Neural cell (in vitro differentiated cells): Measurements from ENCODE around the gene LRGUK. TPM values are rescaled to one million over a fixed set of nuclear protein-coding genes. Genes with fewer than 3 reads are reported as not detected.

Source experiments
- H2AFZ ChIP-seq: fragments of 200-600, 300-800 bp; sonication (generic), shearing (Covaris generic); 2 replicates; pipeline ENCODE4 v1.6.0; 2014; ENCODE audit warnings: low read depth, mild to moderate bottlenecking, antibody characterized with exemption, low read length, moderate library complexity
- H3F3A ChIP-seq: fragments of 200-600 bp; shearing (Covaris generic); 2 replicates; pipeline ENCODE4 v1.6.1; 2016; ENCODE audit warnings: mild to moderate bottlenecking, moderate library complexity, mixed read lengths, antibody characterized with exemption, low read length; ENCODE audit not compliant: insufficient read depth, poor library complexity, severe bottlenecking
- H3K27ac ChIP-seq: fragments of 200-600, 300-800 bp; sonication (generic), shearing (Covaris generic); 2 replicates; pipeline ENCODE4 v1.5.1; 2014; ENCODE audit warnings: mild to moderate bottlenecking, low read length, moderate library complexity
- H3K27me3 ChIP-seq: fragments of 300-800, 200-600 bp; sonication (generic), shearing (Covaris generic); 2 replicates; pipeline ENCODE4 v1.6.0; 2014; ENCODE audit warnings: mild to moderate bottlenecking, low read depth, low read length, moderate library complexity; ENCODE audit not compliant: insufficient read depth
- H3K36me3 ChIP-seq: fragments of 300-800, 200-600 bp; sonication (generic), shearing (Covaris generic); 2 replicates; pipeline ENCODE4 v1.5.1; 2014; ENCODE audit warnings: mild to moderate bottlenecking, antibody characterized with exemption, low read length, moderate library complexity; ENCODE audit not compliant: insufficient read depth
- H3K4me2 ChIP-seq: fragments of 300-800, 200-600 bp; sonication (generic), shearing (Covaris generic); 2 replicates; pipeline ENCODE4 v1.6.0; 2014; ENCODE audit warnings: mild to moderate bottlenecking, low read length
- H3K4me3 ChIP-seq: fragments of 300-800, 200-600 bp; sonication (generic), shearing (Covaris generic); 2 replicates; pipeline ENCODE4 v1.5.1; 2014; ENCODE audit warnings: mild to moderate bottlenecking, low read length, moderate library complexity
- H3K79me2 ChIP-seq: fragments of 200-600 bp; shearing (Covaris generic); replicated peaks from 2 replicates; pipeline ENCODE4 v1.6.0; 2014; ENCODE audit warnings: mild to moderate bottlenecking, low read length, moderate library complexity; ENCODE audit not compliant: insufficient read depth
- H3K9ac ChIP-seq: fragments of 300-800, 200-600 bp; sonication (generic), shearing (Covaris generic); 2 replicates; pipeline ENCODE4 v1.6.1; 2016; ENCODE audit warnings: mild to moderate bottlenecking, low read length, mixed read lengths
- H3K9me2 ChIP-seq: fragments of 200-600 bp; shearing (Covaris generic); 2 replicates; pipeline ENCODE4 v1.6.1; 2016; ENCODE audit warnings: mild to moderate bottlenecking, low read length, mixed read lengths; ENCODE audit not compliant: insufficient read depth
- H3K9me3 ChIP-seq: fragments of 200-600, 300-800 bp; sonication (generic), shearing (Covaris generic); 2 replicates; pipeline ENCODE4 v1.6.1; 2016; ENCODE audit warnings: mild to moderate bottlenecking, mixed run types, low read length, moderate library complexity, mixed read lengths
- H4K20me1 ChIP-seq: fragments of 200-600 bp; shearing (Covaris generic); 2 replicates; pipeline ENCODE4 v1.6.1; 2016; ENCODE audit warnings: mild to moderate bottlenecking, mixed run types; ENCODE audit not compliant: insufficient read depth
- EP300 ChIP-seq: fragments of 450-650 bp; conservative IDR thresholded peaks from 2 replicates; pipeline ENCODE4 v1.6.1; 2014; ENCODE audit warnings: antibody characterized with exemption, mild to moderate bottlenecking, moderate library complexity; ENCODE audit not compliant: poor library complexity, severe bottlenecking
- EZH2 ChIP-seq: fragments of 200-600, 300-800 bp; shearing (Covaris generic), sonication (generic); IDR thresholded peaks from 2 replicates; pipeline ENCODE4 v1.6.1; 2014; ENCODE audit warnings: antibody characterized with exemption, low read length, borderline replicate concordance, mild to moderate bottlenecking; ENCODE audit not compliant: insufficient read depth, poor library complexity, severe bottlenecking
- MXI1 ChIP-seq: fragments of 450-650 bp; conservative IDR thresholded peaks from 2 replicates; pipeline ENCODE4 v1.6.1; 2014; ENCODE audit warnings: antibody characterized with exemption, mild to moderate bottlenecking; ENCODE audit not compliant: poor library complexity, severe bottlenecking
- POLR2AphosphoS5 ChIP-seq: IDR thresholded peaks from 2 replicates; pipeline ENCODE4 v1.6.1; 2012
- RAD21 ChIP-seq: fragments of 450-650 bp; conservative IDR thresholded peaks from 2 replicates; pipeline ENCODE4 v1.6.1; 2014; ENCODE audit warnings: antibody characterized with exemption, mild to moderate bottlenecking, moderate library complexity
- SMC3 ChIP-seq: fragments of 450-650 bp; conservative IDR thresholded peaks from 2 replicates; pipeline ENCODE4 v1.6.1; 2014; ENCODE audit warnings: antibody characterized with exemption, mild to moderate bottlenecking, moderate library complexity; ENCODE audit not compliant: poor library complexity
- TAF1 ChIP-seq: IDR thresholded peaks from 2 replicates; pipeline ENCODE4 v1.6.1; 2012; ENCODE audit warnings: low read depth
- polyA plus RNA-seq: library from polyadenylated mRNA; depleted of rRNA; stranded (reverse); fragments of >200 nt; gene quantifications from 2 replicates; pipeline ENCODE4 v1.2.3, GENCODE V29; 2014
- TF ChIP-seq, protein P1 (sequence below): IDR thresholded peaks from 2 replicates; pipeline ENCODE4 v1.6.1; 2012; ENCODE audit warnings: borderline replicate concordance
- TF ChIP-seq, protein P2 (sequence below): fragments of 450-650 bp; IDR thresholded peaks from 2 replicates; pipeline ENCODE4 v1.5.1; 2014; ENCODE audit warnings: antibody characterized with exemption, mild to moderate bottlenecking, moderate library complexity; ENCODE audit not compliant: poor library complexity, severe bottlenecking

LRGUK gene
- polyA plus RNA-seq, 1 donor from 2014 or later, result 4.9 TPM

DNA sequence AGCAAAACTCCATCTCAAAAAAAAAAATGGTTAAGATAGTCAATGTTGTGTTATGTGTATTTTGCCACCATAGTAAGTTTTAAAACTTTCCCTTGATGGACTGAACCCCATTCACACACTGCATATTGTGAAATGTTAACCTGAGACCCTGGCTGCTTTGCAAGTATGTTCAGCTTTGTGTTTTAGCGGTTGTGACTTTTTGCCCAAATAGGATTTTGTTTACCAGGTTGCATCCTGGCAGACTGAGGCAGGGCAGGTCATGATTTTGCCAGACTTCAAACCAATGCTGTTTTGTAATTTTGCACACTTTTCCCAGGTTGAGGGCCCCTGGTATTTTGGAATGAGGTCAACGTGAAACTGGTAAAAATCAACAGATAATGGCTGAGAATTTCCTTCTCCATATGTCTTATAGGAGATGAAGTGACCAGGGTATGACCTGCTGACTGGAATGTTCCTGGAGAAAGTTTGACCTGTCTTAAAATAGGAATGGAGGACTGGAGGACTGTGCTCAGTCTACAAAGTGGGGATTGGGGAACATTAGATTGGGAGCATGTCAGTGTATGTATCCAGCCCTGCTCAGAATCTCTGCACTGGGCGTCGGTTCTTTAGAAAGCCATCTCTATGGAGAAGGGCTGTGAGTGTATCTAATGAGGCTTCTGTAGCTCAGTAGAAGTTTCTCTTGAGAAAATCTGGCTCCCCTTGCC, 76.2 kb downstream of the LRGUK start:
- no peak overlapping the region for H2AFZ ChIP-seq
- H4K20me1 ChIP-seq, result no peaks in the 10 kb centered on the region
- H3K27ac ChIP-seq, result no peak overlapping the region
- TF ChIP-seq TAF1 (no peak), SMC3 (no peak), RAD21 (no peak), EZH2 (no peak), POLR2AphosphoS5 (no peak), MXI1 (no peak), EP300 (no peak)
- TF ChIP-seq, protein P1, sequence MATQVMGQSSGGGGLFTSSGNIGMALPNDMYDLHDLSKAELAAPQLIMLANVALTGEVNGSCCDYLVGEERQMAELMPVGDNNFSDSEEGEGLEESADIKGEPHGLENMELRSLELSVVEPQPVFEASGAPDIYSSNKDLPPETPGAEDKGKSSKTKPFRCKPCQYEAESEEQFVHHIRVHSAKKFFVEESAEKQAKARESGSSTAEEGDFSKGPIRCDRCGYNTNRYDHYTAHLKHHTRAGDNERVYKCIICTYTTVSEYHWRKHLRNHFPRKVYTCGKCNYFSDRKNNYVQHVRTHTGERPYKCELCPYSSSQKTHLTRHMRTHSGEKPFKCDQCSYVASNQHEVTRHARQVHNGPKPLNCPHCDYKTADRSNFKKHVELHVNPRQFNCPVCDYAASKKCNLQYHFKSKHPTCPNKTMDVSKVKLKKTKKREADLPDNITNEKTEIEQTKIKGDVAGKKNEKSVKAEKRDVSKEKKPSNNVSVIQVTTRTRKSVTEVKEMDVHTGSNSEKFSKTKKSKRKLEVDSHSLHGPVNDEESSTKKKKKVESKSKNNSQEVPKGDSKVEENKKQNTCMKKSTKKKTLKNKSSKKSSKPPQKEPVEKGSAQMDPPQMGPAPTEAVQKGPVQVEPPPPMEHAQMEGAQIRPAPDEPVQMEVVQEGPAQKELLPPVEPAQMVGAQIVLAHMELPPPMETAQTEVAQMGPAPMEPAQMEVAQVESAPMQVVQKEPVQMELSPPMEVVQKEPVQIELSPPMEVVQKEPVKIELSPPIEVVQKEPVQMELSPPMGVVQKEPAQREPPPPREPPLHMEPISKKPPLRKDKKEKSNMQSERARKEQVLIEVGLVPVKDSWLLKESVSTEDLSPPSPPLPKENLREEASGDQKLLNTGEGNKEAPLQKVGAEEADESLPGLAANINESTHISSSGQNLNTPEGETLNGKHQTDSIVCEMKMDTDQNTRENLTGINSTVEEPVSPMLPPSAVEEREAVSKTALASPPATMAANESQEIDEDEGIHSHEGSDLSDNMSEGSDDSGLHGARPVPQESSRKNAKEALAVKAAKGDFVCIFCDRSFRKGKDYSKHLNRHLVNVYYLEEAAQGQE, result no peak
- TF ChIP-seq, protein P2, sequence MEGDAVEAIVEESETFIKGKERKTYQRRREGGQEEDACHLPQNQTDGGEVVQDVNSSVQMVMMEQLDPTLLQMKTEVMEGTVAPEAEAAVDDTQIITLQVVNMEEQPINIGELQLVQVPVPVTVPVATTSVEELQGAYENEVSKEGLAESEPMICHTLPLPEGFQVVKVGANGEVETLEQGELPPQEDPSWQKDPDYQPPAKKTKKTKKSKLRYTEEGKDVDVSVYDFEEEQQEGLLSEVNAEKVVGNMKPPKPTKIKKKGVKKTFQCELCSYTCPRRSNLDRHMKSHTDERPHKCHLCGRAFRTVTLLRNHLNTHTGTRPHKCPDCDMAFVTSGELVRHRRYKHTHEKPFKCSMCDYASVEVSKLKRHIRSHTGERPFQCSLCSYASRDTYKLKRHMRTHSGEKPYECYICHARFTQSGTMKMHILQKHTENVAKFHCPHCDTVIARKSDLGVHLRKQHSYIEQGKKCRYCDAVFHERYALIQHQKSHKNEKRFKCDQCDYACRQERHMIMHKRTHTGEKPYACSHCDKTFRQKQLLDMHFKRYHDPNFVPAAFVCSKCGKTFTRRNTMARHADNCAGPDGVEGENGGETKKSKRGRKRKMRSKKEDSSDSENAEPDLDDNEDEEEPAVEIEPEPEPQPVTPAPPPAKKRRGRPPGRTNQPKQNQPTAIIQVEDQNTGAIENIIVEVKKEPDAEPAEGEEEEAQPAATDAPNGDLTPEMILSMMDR, result no peak
- no peaks in the 10 kb centered on the region for H3K9me2 ChIP-seq
- H3K4me2 ChIP-seq, result no peak overlapping the region
- H3F3A ChIP-seq, result no peaks in the 10 kb centered on the region
- no peaks in the 10 kb centered on the region for H3K9me3 ChIP-seq
- H3K4me3 ChIP-seq, result no peak overlapping the region
- H3K36me3 ChIP-seq, result no peaks in the 10 kb centered on the region
- H3K9ac ChIP-seq, result no peak overlapping the region
- no peaks in the 10 kb centered on the region for H3K27me3 ChIP-seq
- H3K79me2 ChIP-seq, result no peaks in the 10 kb centered on the region

DNA sequence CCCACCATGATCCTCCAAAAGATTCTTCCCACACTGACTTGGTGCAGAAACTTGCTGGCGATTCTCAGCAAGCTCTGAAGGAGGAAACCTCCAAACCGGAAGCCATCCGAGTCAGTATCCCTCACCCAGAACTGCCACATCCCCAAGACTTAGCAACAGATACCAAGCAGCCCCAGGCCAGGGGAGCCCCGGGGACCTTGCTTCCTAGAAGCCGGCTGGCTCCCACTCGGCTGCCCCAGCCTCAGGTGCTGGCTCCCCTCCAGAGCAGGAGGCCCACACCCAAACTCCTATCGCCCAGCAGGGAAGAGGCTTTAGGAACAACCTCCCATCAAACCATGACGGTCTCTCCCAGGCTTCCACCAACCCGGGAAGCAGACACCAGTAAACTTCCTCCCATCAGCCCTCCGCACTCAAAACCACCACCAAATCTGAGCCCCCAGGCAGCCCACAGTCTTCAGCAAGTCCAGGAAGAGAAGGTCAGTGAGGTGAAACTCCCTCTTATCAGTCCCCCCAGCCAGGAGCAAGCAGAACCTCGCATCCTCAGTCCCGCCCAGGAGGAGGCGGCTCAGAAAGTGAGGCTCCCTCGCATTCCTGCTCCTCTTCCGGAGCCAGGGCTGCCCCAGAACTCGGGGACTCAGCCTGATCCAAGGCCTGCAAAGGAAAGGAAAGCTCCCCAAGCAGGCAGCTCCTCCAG, 82.3 kb downstream of the LRGUK start:
- H3F3A ChIP-seq, result no peaks in the 10 kb centered on the region
- no peak overlapping the region for H3K9ac ChIP-seq
- no peaks in the 10 kb centered on the region for H3K36me3 ChIP-seq
- H3K79me2 ChIP-seq, result no peaks in the 10 kb centered on the region
- H3K9me2 ChIP-seq, result no peaks in the 10 kb centered on the region
- no peak overlapping the region for H3K27ac ChIP-seq
- H3K4me2 ChIP-seq, result no peak overlapping the region
- no peaks in the 10 kb centered on the region for H4K20me1 ChIP-seq
- H2AFZ ChIP-seq, result no peak overlapping the region
- no peaks in the 10 kb centered on the region for H3K9me3 ChIP-seq
- no peak overlapping the region for H3K4me3 ChIP-seq
- H3K27me3 ChIP-seq, result no peaks in the 10 kb centered on the region
- no peak for TF ChIP-seq EP300
- TF ChIP-seq RAD21, result no peak
- TF ChIP-seq EZH2, result no peak
- TF ChIP-seq POLR2AphosphoS5, result no peak
- TF ChIP-seq, protein P2, result no peak
- no peak for TF ChIP-seq SMC3
